Liver (tissue), 3 donors: ENCODE measurements around the gene DTL.

ENCODE experiments used
- GABPA ChIP-seq, 2 donors: IDR thresholded peaks in 1 of 2; conservative IDR thresholded peaks in 1 of 2; 2 replicates each; pipeline ENCODE4 v1.6.1; 2016; ENCODE audit warnings: antibody characterized with exemption in 2 of 2, mild to moderate bottlenecking in 1 of 2, moderate library complexity in 1 of 2
- HNF4A ChIP-seq, 2 donors: conservative IDR thresholded peaks; 2 replicates each; pipeline ENCODE4 v1.6.1; 2016; ENCODE audit warnings: antibody characterized with exemption in 2 of 2, mild to moderate bottlenecking in 2 of 2
- JUND ChIP-seq, 2 donors: IDR thresholded peaks; 2 replicates each; pipeline ENCODE4 v1.6.1; 2016; ENCODE audit warnings: antibody characterized with exemption in 2 of 2
- MAX ChIP-seq: IDR thresholded peaks from 2 replicates; pipeline ENCODE4 v1.6.1; 2016; ENCODE audit warnings: antibody characterized with exemption
- RAD21 ChIP-seq, 2 donors: IDR thresholded peaks; 2 replicates each; pipeline ENCODE4 v1.6.1; 2016; ENCODE audit warnings: antibody characterized with exemption in 2 of 2, mild to moderate bottlenecking in 2 of 2
- SP1 ChIP-seq: IDR thresholded peaks from 2 replicates; pipeline ENCODE4 v1.6.1; 2018; ENCODE audit warnings: antibody characterized with exemption, mild to moderate bottlenecking
- TAF1 ChIP-seq: conservative IDR thresholded peaks from 2 replicates; pipeline ENCODE4 v1.6.1; 2016; ENCODE audit warnings: antibody characterized with exemption, mild to moderate bottlenecking
- YY1 ChIP-seq: IDR thresholded peaks from 2 replicates; pipeline ENCODE4 v1.6.1; 2016; ENCODE audit warnings: antibody characterized with exemption, mild to moderate bottlenecking
- TF ChIP-seq, protein P1 (sequence below): IDR thresholded peaks from 2 replicates; pipeline ENCODE4 v1.6.1; 2016; ENCODE audit warnings: antibody characterized with exemption
- TF ChIP-seq, protein P2 (sequence below): fragments of 150-350 bp; IDR thresholded peaks from 2 replicates; pipeline ENCODE4 v1.5.1; 2017; ENCODE audit warnings: improper control_type of control experiment, low read depth, low read length; ENCODE audit not compliant: missing input control
- donor health status: healthy.
- donor health status: healthy.

DNA sequence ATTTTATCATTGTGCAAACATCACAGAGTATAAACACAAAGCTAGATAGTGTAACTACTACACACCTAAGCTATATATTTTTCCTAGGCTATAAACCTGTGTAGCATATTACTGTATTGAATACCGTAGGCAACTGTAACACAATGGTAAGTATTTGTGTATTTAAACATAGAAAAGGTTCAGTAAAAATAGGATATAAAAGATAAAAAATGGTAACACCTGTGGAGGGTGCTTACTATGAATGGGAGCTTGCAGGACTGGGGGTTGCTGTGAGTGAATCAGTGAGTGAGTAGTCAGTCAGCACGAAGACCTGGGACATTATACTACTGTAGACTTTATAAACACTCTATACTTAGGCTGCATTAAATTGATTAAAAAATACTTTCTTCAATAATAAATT lies 4.1 kb downstream of the DTL start:
- TF ChIP-seq, protein P1, sequence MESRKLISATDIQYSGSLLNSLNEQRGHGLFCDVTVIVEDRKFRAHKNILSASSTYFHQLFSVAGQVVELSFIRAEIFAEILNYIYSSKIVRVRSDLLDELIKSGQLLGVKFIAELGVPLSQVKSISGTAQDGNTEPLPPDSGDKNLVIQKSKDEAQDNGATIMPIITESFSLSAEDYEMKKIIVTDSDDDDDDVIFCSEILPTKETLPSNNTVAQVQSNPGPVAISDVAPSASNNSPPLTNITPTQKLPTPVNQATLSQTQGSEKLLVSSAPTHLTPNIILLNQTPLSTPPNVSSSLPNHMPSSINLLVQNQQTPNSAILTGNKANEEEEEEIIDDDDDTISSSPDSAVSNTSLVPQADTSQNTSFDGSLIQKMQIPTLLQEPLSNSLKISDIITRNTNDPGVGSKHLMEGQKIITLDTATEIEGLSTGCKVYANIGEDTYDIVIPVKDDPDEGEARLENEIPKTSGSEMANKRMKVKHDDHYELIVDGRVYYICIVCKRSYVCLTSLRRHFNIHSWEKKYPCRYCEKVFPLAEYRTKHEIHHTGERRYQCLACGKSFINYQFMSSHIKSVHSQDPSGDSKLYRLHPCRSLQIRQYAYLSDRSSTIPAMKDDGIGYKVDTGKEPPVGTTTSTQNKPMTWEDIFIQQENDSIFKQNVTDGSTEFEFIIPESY, result no peak
- TF ChIP-seq, protein P2, sequence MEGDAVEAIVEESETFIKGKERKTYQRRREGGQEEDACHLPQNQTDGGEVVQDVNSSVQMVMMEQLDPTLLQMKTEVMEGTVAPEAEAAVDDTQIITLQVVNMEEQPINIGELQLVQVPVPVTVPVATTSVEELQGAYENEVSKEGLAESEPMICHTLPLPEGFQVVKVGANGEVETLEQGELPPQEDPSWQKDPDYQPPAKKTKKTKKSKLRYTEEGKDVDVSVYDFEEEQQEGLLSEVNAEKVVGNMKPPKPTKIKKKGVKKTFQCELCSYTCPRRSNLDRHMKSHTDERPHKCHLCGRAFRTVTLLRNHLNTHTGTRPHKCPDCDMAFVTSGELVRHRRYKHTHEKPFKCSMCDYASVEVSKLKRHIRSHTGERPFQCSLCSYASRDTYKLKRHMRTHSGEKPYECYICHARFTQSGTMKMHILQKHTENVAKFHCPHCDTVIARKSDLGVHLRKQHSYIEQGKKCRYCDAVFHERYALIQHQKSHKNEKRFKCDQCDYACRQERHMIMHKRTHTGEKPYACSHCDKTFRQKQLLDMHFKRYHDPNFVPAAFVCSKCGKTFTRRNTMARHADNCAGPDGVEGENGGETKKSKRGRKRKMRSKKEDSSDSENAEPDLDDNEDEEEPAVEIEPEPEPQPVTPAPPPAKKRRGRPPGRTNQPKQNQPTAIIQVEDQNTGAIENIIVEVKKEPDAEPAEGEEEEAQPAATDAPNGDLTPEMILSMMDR, result no peak
- no peak for TF ChIP-seq GABPA (IDR thresholded peaks at IDR 0.05 in 1 of 2, conservative IDR thresholded peaks at IDR 0.05 in 1 of 2)
- TF ChIP-seq JUND (IDR thresholded peaks at IDR 0.05), result no peak
- TF ChIP-seq YY1, result no peak
- no peak for TF ChIP-seq MAX
- no peak for TF ChIP-seq RAD21 (IDR thresholded peaks at IDR 0.05)
- TF ChIP-seq TAF1, result no peak
- no peak for TF ChIP-seq SP1
- no peak for TF ChIP-seq HNF4A (conservative IDR thresholded peaks at IDR 0.05)
